GM23338 (cell line): Measurements from ENCODE around the gene DAB1. TPM values are rescaled to one million over a fixed set of nuclear protein-coding genes. Genes with fewer than 3 reads are reported as not detected.

Source experiments
- ATAC-seq: fragments of 200-7000 bp; cut with Tn5 transposase; 3 replicates; pipeline ENCODE4 v1.9.1; 2020
- DNase-seq: peaks from one replicate; pipeline ENCODE4 v3.0.0-alpha.2; 2015; ENCODE audit warnings: low spot score
- H2AFZ ChIP-seq: fragments of 200-600 bp; sonication (generic); 2 replicates; pipeline ENCODE4 v1.8.0; 2016; ENCODE audit warnings: antibody characterized with exemption, mild to moderate bottlenecking, moderate library complexity
- H3F3A ChIP-seq: fragments of 200-600 bp; sonication (generic); replicated peaks from 2 replicates; pipeline ENCODE4 v1.8.0; 2017; ENCODE audit warnings: antibody characterized with exemption, mixed run types, low read depth
- H3K27ac ChIP-seq: fragments of 200-600 bp; sonication (generic); 2 replicates; pipeline ENCODE4 v1.6.1; 2016; ENCODE audit warnings: low read depth
- H3K27me3 ChIP-seq: fragments of 200-600 bp; sonication (generic); 2 replicates; pipeline ENCODE4 v1.8.0; 2016; ENCODE audit warnings: mild to moderate bottlenecking, mixed run types, moderate library complexity; ENCODE audit not compliant: insufficient read depth
- H3K36me3 ChIP-seq: fragments of 200-600 bp; sonication (generic); 2 replicates; pipeline ENCODE4 v1.8.0; 2016; ENCODE audit warnings: mild to moderate bottlenecking; ENCODE audit not compliant: insufficient read depth
- H3K4me1 ChIP-seq: fragments of 200-600 bp; sonication (generic); 2 replicates; pipeline ENCODE4 v1.8.0; 2016; ENCODE audit warnings: mild to moderate bottlenecking, moderate library complexity; ENCODE audit not compliant: insufficient read depth
- H3K4me2 ChIP-seq: fragments of 200-600 bp; sonication (generic); 2 replicates; pipeline ENCODE4 v1.7.1; 2017; ENCODE audit warnings: mixed run types
- H3K4me3 ChIP-seq: fragments of 200-600 bp; sonication (generic); 2 replicates; pipeline ENCODE4 v1.6.1; 2016; ENCODE audit warnings: mixed run types
- H3K79me2 ChIP-seq: fragments of 200-600 bp; sonication (generic); replicated peaks from 2 replicates; pipeline ENCODE4 v1.8.0; 2017; ENCODE audit warnings: mild to moderate bottlenecking; ENCODE audit not compliant: insufficient read depth
- H3K9me2 ChIP-seq: fragments of 200-600 bp; sonication (generic); 2 replicates; pipeline ENCODE4 v1.8.0; 2017; ENCODE audit not compliant: insufficient read depth
- H4K20me1 ChIP-seq: fragments of 200-600 bp; sonication (generic); replicated peaks from 2 replicates; pipeline ENCODE4 v1.8.0; 2017; ENCODE audit warnings: mild to moderate bottlenecking; ENCODE audit not compliant: insufficient read depth
- H3K27ac Mint-ChIP-seq: 2 replicates; pipeline ENCODE4 v1.8.0; 2020; ENCODE audit warnings: inconsistent platforms, mild to moderate bottlenecking, moderate library complexity, mixed read lengths
- H3K27me3 Mint-ChIP-seq: 3 replicates; pipeline ENCODE4 v1.8.0; 2022; ENCODE audit warnings: low read depth, mild to moderate bottlenecking, moderate library complexity, mixed read lengths, inconsistent platforms; ENCODE audit not compliant: insufficient read depth, poor library complexity
- H3K36me3 Mint-ChIP-seq: 3 replicates; pipeline ENCODE4 v1.8.0; 2021; ENCODE audit warnings: low read depth, mild to moderate bottlenecking, inconsistent platforms, moderate library complexity, mixed read lengths
- H3K4me1 Mint-ChIP-seq: 3 replicates; pipeline ENCODE4 v1.8.0; 2020; ENCODE audit warnings: mild to moderate bottlenecking, inconsistent platforms, mixed read lengths
- H3K4me3 Mint-ChIP-seq: 3 replicates; pipeline ENCODE4 v1.8.0; 2021; ENCODE audit warnings: moderate library complexity, mild to moderate bottlenecking, inconsistent platforms, mixed read lengths
- H3K9me3 Mint-ChIP-seq: 3 replicates; pipeline ENCODE4 v1.8.0; 2020; ENCODE audit warnings: moderate library complexity, mild to moderate bottlenecking, inconsistent platforms, mixed read lengths
- CREB1 ChIP-seq: fragments of 250-450 bp; sonication (Bioruptor Pico); IDR thresholded peaks from 2 replicates; pipeline ENCODE4 v1.5.0; 2020; ENCODE audit warnings: low read depth, mild to moderate bottlenecking, moderate library complexity
- EZH2 ChIP-seq: fragments of 200-600 bp; sonication (generic); IDR thresholded peaks from one replicate; pipeline ENCODE4 v1.8.0; 2017; ENCODE audit warnings: antibody characterized with exemption, mild to moderate bottlenecking, low read depth; ENCODE audit not compliant: unreplicated experiment
- JUNB ChIP-seq: IDR thresholded peaks from one replicate; pipeline ENCODE4 v1.6.1; 2016; ENCODE audit warnings: antibody characterized with exemption; ENCODE audit not compliant: unreplicated experiment
- NANOG ChIP-seq: IDR thresholded peaks from 2 replicates; pipeline ENCODE4 v1.6.1; 2016; ENCODE audit warnings: antibody characterized with exemption, borderline replicate concordance
- POLR2AphosphoS5 ChIP-seq: IDR thresholded peaks from 2 replicates; pipeline ENCODE4 v1.6.1; 2016; ENCODE audit warnings: antibody characterized with exemption, low read depth
- STAT1 ChIP-seq: IDR thresholded peaks from one replicate; pipeline ENCODE4 v1.6.1; 2016; ENCODE audit warnings: antibody characterized with exemption; ENCODE audit not compliant: unreplicated experiment
- ZNF114 ChIP-seq: fragments of 250-450 bp; sonication (Bioruptor Pico); IDR thresholded peaks from 2 replicates; pipeline ENCODE4 v1.5.0; 2020; ENCODE audit warnings: mild to moderate bottlenecking, moderate library complexity
- ZNF331 ChIP-seq: fragments of 250-450 bp; sonication (Bioruptor Pico); IDR thresholded peaks from 2 replicates; pipeline ENCODE4 v1.5.0; 2020; ENCODE audit warnings: low read depth, mild to moderate bottlenecking, moderate library complexity
- polyA plus RNA-seq: library from polyadenylated mRNA; unstranded; fragments of >200 nt; fragmentation: Nextera tagmentation; extraction: Ambion mirVana; gene quantifications from 2 replicates; pipeline ENCODE4 v1.2.1, GENCODE V29; 2016
- total RNA-seq: library from RNA; depleted of rRNA; stranded (reverse); fragments of >200 nt; shearing (Covaris generic); gene quantifications from 2 replicates; pipeline ENCODE4 v1.2.3, GENCODE V29; 2014
- TF ChIP-seq, protein P1 (sequence below): IDR thresholded peaks from one replicate; pipeline ENCODE4 v1.6.1; 2018; ENCODE audit warnings: antibody characterized with exemption; ENCODE audit not compliant: unreplicated experiment
- TF ChIP-seq, protein P2 (sequence below): IDR thresholded peaks from 2 replicates; pipeline ENCODE4 v1.6.1; 2016; ENCODE audit warnings: antibody characterized with exemption
- TF ChIP-seq, protein P3 (sequence below): fragments of 250-450 bp; sonication (Bioruptor Pico); IDR thresholded peaks from 2 replicates; pipeline ENCODE4 v1.5.0; 2020; ENCODE audit warnings: mild to moderate bottlenecking, moderate library complexity

The DAB1 gene
- total and polyA plus RNA-seq, 2 experiments from 2014 or later: 12.8 to 14.5 TPM

DNA sequence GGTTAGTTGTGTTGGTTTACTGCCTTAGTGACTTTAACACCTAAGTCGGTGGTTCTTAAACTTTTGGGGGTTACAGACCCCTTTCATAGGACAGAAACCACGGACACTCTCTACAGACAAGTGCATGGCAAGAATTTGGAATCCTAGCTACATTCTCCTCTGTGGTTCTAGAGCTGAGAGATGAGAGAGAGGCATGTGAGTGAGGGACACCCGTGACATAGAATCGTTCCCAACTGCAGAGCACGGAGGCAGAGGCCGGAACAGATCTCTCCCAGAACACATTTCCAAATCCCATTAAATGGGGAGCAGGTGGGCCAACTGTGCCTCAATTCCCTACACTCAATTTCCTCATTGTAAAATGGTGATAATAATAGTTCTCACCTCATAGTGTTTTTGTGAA is 60.7 kb downstream of the DAB1 start:
- Histone ChIP-seq H3K9me2 (no peaks in the 10 kb centered on the region), H3K27ac (no peak overlapping the region), H3F3A (no peaks in the 10 kb centered on the region), H4K20me1 (no peaks in the 10 kb centered on the region), H3K79me2 (peaks cover 23% of the 10 kb centered on the region), H3K4me3 (no peak overlapping the region), H2AFZ (no peak overlapping the region), H3K36me3 (peaks cover 6% of the 10 kb centered on the region), H3K27me3 (no peaks in the 10 kb centered on the region), H3K4me1 (peaks cover under 1% of the 10 kb centered on the region; the same call in 1 of the 2 replicates), H3K4me2 (no peak overlapping the region)
- DNase-seq (no peak), ATAC-seq (no peak)
- Mint-ChIP-seq H3K27me3 (no peaks in the 10 kb centered on the region), H3K27ac (no peak overlapping the region), H3K4me1 (peaks cover 4% of the 10 kb centered on the region), H3K36me3 (peaks cover 25% of the 10 kb centered on the region), H3K9me3 (peaks cover 24% of the 10 kb centered on the region), H3K4me3 (no peak overlapping the region)
- no peak for TF ChIP-seq EZH2
- TF ChIP-seq, protein P1, sequence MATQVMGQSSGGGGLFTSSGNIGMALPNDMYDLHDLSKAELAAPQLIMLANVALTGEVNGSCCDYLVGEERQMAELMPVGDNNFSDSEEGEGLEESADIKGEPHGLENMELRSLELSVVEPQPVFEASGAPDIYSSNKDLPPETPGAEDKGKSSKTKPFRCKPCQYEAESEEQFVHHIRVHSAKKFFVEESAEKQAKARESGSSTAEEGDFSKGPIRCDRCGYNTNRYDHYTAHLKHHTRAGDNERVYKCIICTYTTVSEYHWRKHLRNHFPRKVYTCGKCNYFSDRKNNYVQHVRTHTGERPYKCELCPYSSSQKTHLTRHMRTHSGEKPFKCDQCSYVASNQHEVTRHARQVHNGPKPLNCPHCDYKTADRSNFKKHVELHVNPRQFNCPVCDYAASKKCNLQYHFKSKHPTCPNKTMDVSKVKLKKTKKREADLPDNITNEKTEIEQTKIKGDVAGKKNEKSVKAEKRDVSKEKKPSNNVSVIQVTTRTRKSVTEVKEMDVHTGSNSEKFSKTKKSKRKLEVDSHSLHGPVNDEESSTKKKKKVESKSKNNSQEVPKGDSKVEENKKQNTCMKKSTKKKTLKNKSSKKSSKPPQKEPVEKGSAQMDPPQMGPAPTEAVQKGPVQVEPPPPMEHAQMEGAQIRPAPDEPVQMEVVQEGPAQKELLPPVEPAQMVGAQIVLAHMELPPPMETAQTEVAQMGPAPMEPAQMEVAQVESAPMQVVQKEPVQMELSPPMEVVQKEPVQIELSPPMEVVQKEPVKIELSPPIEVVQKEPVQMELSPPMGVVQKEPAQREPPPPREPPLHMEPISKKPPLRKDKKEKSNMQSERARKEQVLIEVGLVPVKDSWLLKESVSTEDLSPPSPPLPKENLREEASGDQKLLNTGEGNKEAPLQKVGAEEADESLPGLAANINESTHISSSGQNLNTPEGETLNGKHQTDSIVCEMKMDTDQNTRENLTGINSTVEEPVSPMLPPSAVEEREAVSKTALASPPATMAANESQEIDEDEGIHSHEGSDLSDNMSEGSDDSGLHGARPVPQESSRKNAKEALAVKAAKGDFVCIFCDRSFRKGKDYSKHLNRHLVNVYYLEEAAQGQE: no peak
- no peak for TF ChIP-seq ZNF114
- no peak for TF ChIP-seq ZNF331 (CRISPR knock-in tag)
- TF ChIP-seq, protein P2, sequence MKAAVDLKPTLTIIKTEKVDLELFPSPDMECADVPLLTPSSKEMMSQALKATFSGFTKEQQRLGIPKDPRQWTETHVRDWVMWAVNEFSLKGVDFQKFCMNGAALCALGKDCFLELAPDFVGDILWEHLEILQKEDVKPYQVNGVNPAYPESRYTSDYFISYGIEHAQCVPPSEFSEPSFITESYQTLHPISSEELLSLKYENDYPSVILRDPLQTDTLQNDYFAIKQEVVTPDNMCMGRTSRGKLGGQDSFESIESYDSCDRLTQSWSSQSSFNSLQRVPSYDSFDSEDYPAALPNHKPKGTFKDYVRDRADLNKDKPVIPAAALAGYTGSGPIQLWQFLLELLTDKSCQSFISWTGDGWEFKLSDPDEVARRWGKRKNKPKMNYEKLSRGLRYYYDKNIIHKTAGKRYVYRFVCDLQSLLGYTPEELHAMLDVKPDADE: no peak
- TF ChIP-seq CREB1 (CRISPR knock-in tag): no peak
- TF ChIP-seq NANOG: no peak
- no peak for TF ChIP-seq POLR2AphosphoS5
- TF ChIP-seq JUNB: no peak
- TF ChIP-seq STAT1: no peak
- TF ChIP-seq, protein P3, sequence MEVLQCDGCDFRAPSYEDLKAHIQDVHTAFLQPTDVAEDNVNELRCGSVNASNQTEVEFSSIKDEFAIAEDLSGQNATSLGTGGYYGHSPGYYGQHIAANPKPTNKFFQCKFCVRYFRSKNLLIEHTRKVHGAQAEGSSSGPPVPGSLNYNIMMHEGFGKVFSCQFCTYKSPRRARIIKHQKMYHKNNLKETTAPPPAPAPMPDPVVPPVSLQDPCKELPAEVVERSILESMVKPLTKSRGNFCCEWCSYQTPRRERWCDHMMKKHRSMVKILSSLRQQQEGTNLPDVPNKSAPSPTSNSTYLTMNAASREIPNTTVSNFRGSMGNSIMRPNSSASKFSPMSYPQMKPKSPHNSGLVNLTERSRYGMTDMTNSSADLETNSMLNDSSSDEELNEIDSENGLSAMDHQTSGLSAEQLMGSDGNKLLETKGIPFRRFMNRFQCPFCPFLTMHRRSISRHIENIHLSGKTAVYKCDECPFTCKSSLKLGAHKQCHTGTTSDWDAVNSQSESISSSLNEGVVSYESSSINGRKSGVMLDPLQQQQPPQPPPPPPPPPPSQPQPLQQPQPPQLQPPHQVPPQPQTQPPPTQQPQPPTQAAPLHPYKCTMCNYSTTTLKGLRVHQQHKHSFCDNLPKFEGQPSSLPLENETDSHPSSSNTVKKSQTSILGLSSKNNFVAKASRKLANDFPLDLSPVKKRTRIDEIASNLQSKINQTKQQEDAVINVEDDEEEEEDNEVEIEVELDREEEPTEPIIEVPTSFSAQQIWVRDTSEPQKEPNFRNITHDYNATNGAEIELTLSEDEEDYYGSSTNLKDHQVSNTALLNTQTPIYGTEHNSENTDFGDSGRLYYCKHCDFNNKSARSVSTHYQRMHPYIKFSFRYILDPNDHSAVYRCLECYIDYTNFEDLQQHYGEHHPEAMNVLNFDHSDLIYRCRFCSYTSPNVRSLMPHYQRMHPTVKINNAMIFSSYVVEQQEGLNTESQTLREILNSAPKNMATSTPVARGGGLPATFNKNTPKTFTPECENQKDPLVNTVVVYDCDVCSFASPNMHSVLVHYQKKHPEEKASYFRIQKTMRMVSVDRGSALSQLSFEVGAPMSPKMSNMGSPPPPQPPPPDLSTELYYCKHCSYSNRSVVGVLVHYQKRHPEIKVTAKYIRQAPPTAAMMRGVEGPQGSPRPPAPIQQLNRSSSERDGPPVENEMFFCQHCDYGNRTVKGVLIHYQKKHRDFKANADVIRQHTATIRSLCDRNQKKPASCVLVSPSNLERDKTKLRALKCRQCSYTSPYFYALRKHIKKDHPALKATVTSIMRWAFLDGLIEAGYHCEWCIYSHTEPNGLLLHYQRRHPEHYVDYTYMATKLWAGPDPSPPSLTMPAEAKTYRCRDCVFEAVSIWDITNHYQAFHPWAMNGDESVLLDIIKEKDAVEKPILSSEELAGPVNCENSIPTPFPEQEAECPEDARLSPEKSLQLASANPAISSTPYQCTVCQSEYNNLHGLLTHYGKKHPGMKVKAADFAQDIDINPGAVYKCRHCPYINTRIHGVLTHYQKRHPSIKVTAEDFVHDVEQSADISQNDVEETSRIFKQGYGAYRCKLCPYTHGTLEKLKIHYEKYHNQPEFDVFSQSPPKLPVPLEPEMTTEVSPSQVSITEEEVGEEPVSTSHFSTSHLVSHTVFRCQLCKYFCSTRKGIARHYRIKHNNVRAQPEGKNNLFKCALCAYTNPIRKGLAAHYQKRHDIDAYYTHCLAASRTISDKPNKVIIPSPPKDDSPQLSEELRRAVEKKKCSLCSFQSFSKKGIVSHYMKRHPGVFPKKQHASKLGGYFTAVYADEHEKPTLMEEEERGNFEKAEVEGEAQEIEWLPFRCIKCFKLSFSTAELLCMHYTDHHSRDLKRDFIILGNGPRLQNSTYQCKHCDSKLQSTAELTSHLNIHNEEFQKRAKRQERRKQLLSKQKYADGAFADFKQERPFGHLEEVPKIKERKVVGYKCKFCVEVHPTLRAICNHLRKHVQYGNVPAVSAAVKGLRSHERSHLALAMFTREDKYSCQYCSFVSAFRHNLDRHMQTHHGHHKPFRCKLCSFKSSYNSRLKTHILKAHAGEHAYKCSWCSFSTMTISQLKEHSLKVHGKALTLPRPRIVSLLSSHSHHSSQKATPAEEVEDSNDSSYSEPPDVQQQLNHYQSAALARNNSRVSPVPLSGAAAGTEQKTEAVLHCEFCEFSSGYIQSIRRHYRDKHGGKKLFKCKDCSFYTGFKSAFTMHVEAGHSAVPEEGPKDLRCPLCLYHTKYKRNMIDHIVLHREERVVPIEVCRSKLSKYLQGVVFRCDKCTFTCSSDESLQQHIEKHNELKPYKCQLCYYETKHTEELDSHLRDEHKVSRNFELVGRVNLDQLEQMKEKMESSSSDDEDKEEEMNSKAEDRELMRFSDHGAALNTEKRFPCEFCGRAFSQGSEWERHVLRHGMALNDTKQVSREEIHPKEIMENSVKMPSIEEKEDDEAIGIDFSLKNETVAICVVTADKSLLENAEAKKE (CRISPR knock-in tag): no peak
